Neuronal stem cell (in vitro differentiated cells): ENCODE data around the gene MALRD1.

ENCODE experiments used
- DNase-seq: peaks from one replicate; pipeline ENCODE4 v3.0.0-alpha.2; 2013; ENCODE audit warnings: low spot score
- H2AFZ ChIP-seq: one replicate; pipeline ENCODE4 v1.6.1; 2013; ENCODE audit warnings: mild to moderate bottlenecking, low read length, inconsistent platforms
- H2AK5ac ChIP-seq: 2 replicates; pipeline ENCODE4 v1.6.1; 2013; ENCODE audit warnings: low read depth, mild to moderate bottlenecking, inconsistent platforms, low read length, moderate library complexity, mixed read lengths
- H2BK120ac ChIP-seq: 2 replicates; pipeline ENCODE4 v1.6.1; 2013; ENCODE audit warnings: low read depth, mild to moderate bottlenecking, inconsistent platforms, low read length, moderate library complexity, mixed read lengths
- H2BK12ac ChIP-seq: one replicate; pipeline ENCODE4 v1.6.1; 2013; ENCODE audit warnings: low read length, inconsistent platforms
- H2BK15ac ChIP-seq: 2 replicates; pipeline ENCODE4 v1.6.1; 2013; ENCODE audit warnings: mild to moderate bottlenecking, low read length, inconsistent platforms, mixed read lengths
- H2BK5ac ChIP-seq: one replicate; pipeline ENCODE4 v1.6.1; 2013; ENCODE audit warnings: inconsistent platforms, mild to moderate bottlenecking, low read length, moderate library complexity
- H3K14ac ChIP-seq: one replicate; pipeline ENCODE4 v1.6.1; 2013; ENCODE audit warnings: low read length, inconsistent platforms
- H3K18ac ChIP-seq: 2 replicates; pipeline ENCODE4 v1.6.1; 2013; ENCODE audit warnings: low read length, inconsistent platforms
- H3K23ac ChIP-seq: 2 replicates; pipeline ENCODE4 v1.6.1; 2013; ENCODE audit warnings: low read depth, mild to moderate bottlenecking, mixed read lengths, low read length, inconsistent platforms; ENCODE audit not compliant: poor library complexity
- H3K27ac ChIP-seq: replicated peaks from 3 replicates; pipeline ENCODE4 v1.5.1; 2013; ENCODE audit warnings: low read length, inconsistent platforms
- H3K27me3 ChIP-seq, 3 experiments: 2 replicates each; pipeline ENCODE4 v1.6.1; 2013; ENCODE audit warnings: low read length in 3 of 3, mild to moderate bottlenecking in 2 of 3, inconsistent platforms in 1 of 3, low read depth in 1 of 3, mixed read lengths in 1 of 3, moderate library complexity in 1 of 3; ENCODE audit not compliant: control insufficient read depth in 3 of 3, insufficient read depth in 3 of 3
- H3K36me3 ChIP-seq, 2 donors: replicated peaks in 1 of 2; 2 replicates each; pipeline ENCODE4 v1.6.1; 2013; ENCODE audit warnings: low read length in 2 of 2; ENCODE audit not compliant: control insufficient read depth in 2 of 2, insufficient read depth in 2 of 2
- H3K4ac ChIP-seq: 2 replicates; pipeline ENCODE4 v1.6.1; 2013; ENCODE audit warnings: inconsistent platforms, mild to moderate bottlenecking, low read length, moderate library complexity
- H3K4me1 ChIP-seq, 2 donors: 1 replicate in 1 of 2; 2 replicates in 1 of 2; pipeline ENCODE4 v1.6.1; 2013; ENCODE audit warnings: low read length in 2 of 2, low read depth in 1 of 2; ENCODE audit not compliant: control insufficient read depth in 2 of 2, insufficient read depth in 1 of 2
- H3K4me2 ChIP-seq: one replicate; pipeline ENCODE4 v1.6.1; 2013; ENCODE audit warnings: mild to moderate bottlenecking, low read length, inconsistent platforms; ENCODE audit not compliant: insufficient read depth, poor library complexity, severe bottlenecking
- H3K4me3 ChIP-seq, 2 donors: 2 replicates each; pipeline ENCODE4 v1.5.1; 2013; ENCODE audit warnings: low read length in 2 of 2, mild to moderate bottlenecking in 2 of 2, inconsistent platforms in 1 of 2, moderate library complexity in 1 of 2
- H3K79me1 ChIP-seq: one replicate; pipeline ENCODE4 v1.6.1; 2013; ENCODE audit warnings: low read depth, mild to moderate bottlenecking, inconsistent platforms, low read length, moderate library complexity
- H3K9ac ChIP-seq: one replicate; pipeline ENCODE4 v1.6.1; 2013; ENCODE audit warnings: mild to moderate bottlenecking, low read depth, low read length, inconsistent platforms; ENCODE audit not compliant: poor library complexity
- H3K9me3 ChIP-seq, 2 donors: replicated peaks in 1 of 2; 2 replicates each; pipeline versions ENCODE3 to v1.6.1; 2013; ENCODE audit warnings: low read length in 2 of 2, mild to moderate bottlenecking in 2 of 2, inconsistent platforms in 1 of 2, low read depth in 1 of 2, mixed read lengths in 1 of 2, moderate library complexity in 1 of 2; ENCODE audit not compliant: control insufficient read depth in 2 of 2, insufficient read depth in 1 of 2
- H4K8ac ChIP-seq: one replicate; pipeline ENCODE4 v1.6.1; 2013; ENCODE audit warnings: low read depth, mild to moderate bottlenecking, inconsistent platforms, low read length, moderate library complexity
- H4K91ac ChIP-seq: one replicate; pipeline ENCODE4 v1.6.1; 2013; ENCODE audit warnings: low read length, low read depth, mild to moderate bottlenecking, inconsistent platforms; ENCODE audit not compliant: poor library complexity
- WGBS, 2 donors: extraction: QIAGEN DNeasy Blood & Tissue Kit; methylation state at CpG; one replicate each; pipeline ENCODE4 v1.1.7; 2013; ENCODE audit warnings: missing lambda C conversion rate in 2 of 2, mixed read lengths in 1 of 2; ENCODE audit not compliant: insufficient read length in 2 of 2, insufficient replicate concordance in 1 of 2; ENCODE audit errors: extremely low coverage in 2 of 2; 5-methylcytosine and 5-hydroxymethylcytosine counted together

Gene MALRD1

DNA sequence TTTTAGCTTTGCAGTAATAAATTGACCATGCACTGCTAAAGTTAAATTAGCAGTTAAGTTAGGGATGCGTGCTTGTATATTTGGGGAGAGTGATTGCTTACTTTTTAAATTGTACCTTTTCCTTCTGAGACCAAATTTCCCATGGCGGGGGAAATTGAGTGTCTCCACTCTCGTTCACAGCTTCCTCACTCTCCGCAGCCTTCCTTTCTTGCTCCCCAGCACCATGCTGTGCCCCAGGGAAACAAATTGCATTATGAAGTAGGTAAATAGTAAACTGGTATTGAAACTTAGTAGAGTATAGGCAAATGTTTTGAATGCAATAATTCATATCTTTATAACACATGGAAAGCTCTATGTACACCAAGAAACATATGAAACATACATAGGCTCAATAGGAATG is 85.4 kb downstream of the MALRD1 start:
- no peak overlapping the region for H3K4me3 ChIP-seq
- H2BK15ac ChIP-seq = no peak overlapping the region
- no peak overlapping the region for H4K8ac ChIP-seq
- no peak overlapping the region for H2AFZ ChIP-seq
- H3K27ac ChIP-seq = no peak overlapping the region
- no peaks in the 10 kb centered on the region for H3K79me1 ChIP-seq
- no peak overlapping the region for H3K18ac ChIP-seq
- H2BK120ac ChIP-seq = no peak overlapping the region
- no CpG with 5 or more reads among the region's 4 CpGs for WGBS, 2 donors
- no peaks in the 10 kb centered on the region for H3K36me3 ChIP-seq
- no peak overlapping the region for H3K9ac ChIP-seq
- H2BK5ac ChIP-seq = no peak overlapping the region
- H2BK12ac ChIP-seq = no peak overlapping the region
- no peaks in the 10 kb centered on the region for H3K9me3 ChIP-seq
- H3K4me2 ChIP-seq = no peak overlapping the region
- H2AK5ac ChIP-seq = no peak overlapping the region
- no peak overlapping the region for H3K14ac ChIP-seq
- H3K4ac ChIP-seq = no peak overlapping the region
- no peaks in the 10 kb centered on the region for H3K4me1 ChIP-seq
- no peaks in the 10 kb centered on the region for H3K27me3 ChIP-seq
- H4K91ac ChIP-seq = no peak overlapping the region
- H3K23ac ChIP-seq = no peak overlapping the region
- DNase-seq = no peak

DNA sequence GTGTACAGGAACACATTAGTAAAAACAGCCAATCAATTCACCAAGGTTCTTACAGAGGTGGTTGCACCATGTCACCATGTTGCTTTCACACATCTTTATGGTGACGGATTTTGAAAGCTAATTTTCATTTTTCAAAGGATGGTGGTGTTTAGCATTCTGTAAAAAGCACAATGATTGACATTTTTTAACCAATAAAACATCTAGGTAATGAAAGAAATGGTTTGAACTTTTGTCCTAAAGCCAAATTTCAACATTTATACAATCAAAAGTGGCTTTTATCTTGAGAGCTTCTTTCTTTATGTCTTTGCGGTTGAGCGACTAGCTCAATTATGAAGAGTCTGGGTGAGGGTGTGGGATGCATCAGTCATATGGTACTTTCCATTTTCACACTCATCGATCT is 94.4 kb downstream of the MALRD1 start:
- Histone ChIP-seq H3K23ac (no peak overlapping the region), H2BK12ac (no peak overlapping the region), H3K27ac (no peak overlapping the region), H3K27me3 (no peaks in the 10 kb centered on the region), H2BK120ac (no peak overlapping the region), H3K36me3 (no peaks in the 10 kb centered on the region), H2BK15ac (no peak overlapping the region), H3K4me3 (no peak overlapping the region), H2AK5ac (no peak overlapping the region), H2BK5ac (no peak overlapping the region), H3K14ac (no peak overlapping the region), H3K4me2 (no peak overlapping the region), H3K18ac (no peak overlapping the region), H3K4me1 (no peaks in the 10 kb centered on the region), H4K8ac (no peak overlapping the region), H2AFZ (no peak overlapping the region), H4K91ac (no peak overlapping the region), H3K4ac (no peak overlapping the region), H3K79me1 (no peaks in the 10 kb centered on the region), H3K9ac (no peak overlapping the region), H3K9me3 (no peaks in the 10 kb centered on the region)
- no CpG with 5 or more reads among the region's 4 CpGs for WGBS, 2 donors
- no peak for DNase-seq

- no peak overlapping the region for H2BK5ac ChIP-seq
- no peaks in the 10 kb centered on the region for H3K36me3 ChIP-seq
- no peaks in the 10 kb centered on the region for H3K9me3 ChIP-seq
- no peak overlapping the region for H3K27ac ChIP-seq
- no peaks in the 10 kb centered on the region for H3K4me1 ChIP-seq
- no peak overlapping the region for H3K9ac ChIP-seq
- no peak overlapping the region for H2BK120ac ChIP-seq
- no peak overlapping the region for H4K91ac ChIP-seq
- no peak overlapping the region for H3K14ac ChIP-seq
- no peak overlapping the region for H3K18ac ChIP-seq
- H3K23ac ChIP-seq = no peak overlapping the region
- no peak overlapping the region for H2BK15ac ChIP-seq
- no peak overlapping the region for H4K8ac ChIP-seq
- no peak overlapping the region for H2BK12ac ChIP-seq
- DNase-seq = no peak
- no peak overlapping the region for H3K4me2 ChIP-seq
- H3K27me3 ChIP-seq = no peaks in the 10 kb centered on the region
- no peak overlapping the region for H2AK5ac ChIP-seq
- H3K4ac ChIP-seq = no peak overlapping the region
- H2AFZ ChIP-seq = no peak overlapping the region
- no peaks in the 10 kb centered on the region for H3K79me1 ChIP-seq
- H3K4me3 ChIP-seq = no peak overlapping the region
- no CpG with 5 or more reads among the region's 4 CpGs for WGBS, 2 donors
These were observed 95.6 kb downstream of the MALRD1 start for GRCh38 chr10:19144206-19144605.

DNA sequence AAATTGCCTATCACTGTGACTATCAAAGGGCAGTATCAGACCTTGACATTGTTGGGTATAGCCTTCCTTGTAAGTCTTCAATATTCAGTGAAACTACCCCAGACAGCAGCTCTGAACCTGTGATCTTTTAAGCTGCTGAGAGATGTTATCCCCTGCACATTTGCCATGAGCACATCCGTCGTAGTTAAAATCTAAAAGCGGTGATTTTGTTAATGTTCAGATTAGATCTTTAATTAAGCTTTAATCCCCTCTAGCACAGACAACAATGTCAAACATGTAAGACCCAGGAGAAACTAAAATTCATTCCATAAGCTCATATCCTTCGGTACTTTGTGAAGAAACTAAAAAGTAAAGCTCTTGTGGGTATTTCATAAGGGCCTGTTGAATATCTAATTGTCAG is 105.8 kb downstream of the MALRD1 start:
- no peak overlapping the region for H3K14ac ChIP-seq
- DNase-seq = no peak
- no peak overlapping the region for H3K27ac ChIP-seq
- no peak overlapping the region for H4K8ac ChIP-seq
- no peak overlapping the region for H2BK120ac ChIP-seq
- no peak overlapping the region for H3K23ac ChIP-seq
- H2BK12ac ChIP-seq = no peak overlapping the region
- no peaks in the 10 kb centered on the region for H3K36me3 ChIP-seq
- no peak overlapping the region for H3K4me2 ChIP-seq
- no peaks in the 10 kb centered on the region for H3K79me1 ChIP-seq
- H3K9me3 ChIP-seq = no peaks in the 10 kb centered on the region
- no peaks in the 10 kb centered on the region for H3K4me1 ChIP-seq
- no CpG with 5 or more reads among the region's 4 CpGs for WGBS, 2 donors
- H2AFZ ChIP-seq = no peak overlapping the region
- H3K4ac ChIP-seq = no peak overlapping the region
- no peak overlapping the region for H3K18ac ChIP-seq
- no peak overlapping the region for H2BK5ac ChIP-seq
- no peak overlapping the region for H4K91ac ChIP-seq
- no peak overlapping the region for H3K9ac ChIP-seq
- H2AK5ac ChIP-seq = no peak overlapping the region
- H3K27me3 ChIP-seq = no peaks in the 10 kb centered on the region
- H2BK15ac ChIP-seq = no peak overlapping the region
- H3K4me3 ChIP-seq = no peak overlapping the region
